ENCODE data around the gene MAPK9.

DNA sequence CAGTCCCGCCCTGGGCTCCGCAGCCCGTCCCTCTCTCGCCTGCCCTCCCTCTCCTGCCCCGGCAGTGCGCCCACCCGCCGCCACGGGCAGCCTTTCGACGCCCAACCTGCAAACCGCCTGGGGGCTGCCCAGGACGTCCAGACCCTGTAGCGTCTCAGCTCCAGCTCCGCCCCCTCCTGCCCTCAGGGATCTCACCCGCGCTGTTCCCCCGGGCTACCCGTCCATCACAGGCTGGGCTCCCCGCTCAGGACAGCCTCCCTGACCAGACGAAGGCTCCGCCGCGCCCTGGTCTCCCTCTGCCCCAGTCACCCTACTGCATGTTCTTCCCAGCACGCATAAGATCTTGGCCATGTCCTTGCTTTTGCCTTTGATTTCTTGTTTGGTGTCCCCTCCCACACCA is 84.3 kb downstream of the MAPK9 start:
- TF ChIP-seq, protein P1, sequence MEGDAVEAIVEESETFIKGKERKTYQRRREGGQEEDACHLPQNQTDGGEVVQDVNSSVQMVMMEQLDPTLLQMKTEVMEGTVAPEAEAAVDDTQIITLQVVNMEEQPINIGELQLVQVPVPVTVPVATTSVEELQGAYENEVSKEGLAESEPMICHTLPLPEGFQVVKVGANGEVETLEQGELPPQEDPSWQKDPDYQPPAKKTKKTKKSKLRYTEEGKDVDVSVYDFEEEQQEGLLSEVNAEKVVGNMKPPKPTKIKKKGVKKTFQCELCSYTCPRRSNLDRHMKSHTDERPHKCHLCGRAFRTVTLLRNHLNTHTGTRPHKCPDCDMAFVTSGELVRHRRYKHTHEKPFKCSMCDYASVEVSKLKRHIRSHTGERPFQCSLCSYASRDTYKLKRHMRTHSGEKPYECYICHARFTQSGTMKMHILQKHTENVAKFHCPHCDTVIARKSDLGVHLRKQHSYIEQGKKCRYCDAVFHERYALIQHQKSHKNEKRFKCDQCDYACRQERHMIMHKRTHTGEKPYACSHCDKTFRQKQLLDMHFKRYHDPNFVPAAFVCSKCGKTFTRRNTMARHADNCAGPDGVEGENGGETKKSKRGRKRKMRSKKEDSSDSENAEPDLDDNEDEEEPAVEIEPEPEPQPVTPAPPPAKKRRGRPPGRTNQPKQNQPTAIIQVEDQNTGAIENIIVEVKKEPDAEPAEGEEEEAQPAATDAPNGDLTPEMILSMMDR (conservative IDR thresholded peaks at IDR 0.05): no peak
- TF ChIP-seq EZH2 (IDR thresholded peaks at IDR 0.05; ENCODE audit: low read depth): no peak
